ENCODE results near the gene KCP.

The KCP gene

GRCh38 chr7:128838981-128839731 lies 71.4 kb downstream of the KCP start:
- no peak for DNase-seq (ENCODE audit: low read depth)

- DNase-seq (ENCODE audit: low read depth): no peak
Observed at GRCh38 chr7:128838109-128838779, 72.3 kb downstream of the KCP start.

GRCh38 chr7:128837521-128837921 lies 73.0 kb downstream of the KCP start:
- DNase-seq (ENCODE audit: low read depth): no peak

- DNase-seq (ENCODE audit: low read depth): no peak
Observed at GRCh38 chr7:128836729-128837348, 73.7 kb downstream of the KCP start.

- DNase-seq (ENCODE audit: low read depth): no peak
Observed at GRCh38 chr7:128835790-128836641, 74.5 kb downstream of the KCP start.

GRCh38 chr7:128835231-128835751 lies 75.2 kb downstream of the KCP start:
- DNase-seq (ENCODE audit: low read depth): no peak

GRCh38 chr7:128833946-128834325 lies 76.6 kb downstream of the KCP start:
- no peak for DNase-seq (ENCODE audit: low read depth)

GRCh38 chr7:128833148-128833945 lies 77.2 kb downstream of the KCP start:
- peak; percentile 65 for DNase-seq (ENCODE audit: low read depth)

GRCh38 chr7:128832880-128833147 lies 77.7 kb downstream of the KCP start:
- no peak for DNase-seq (ENCODE audit: low read depth)

- no peak for DNase-seq (ENCODE audit: low read depth)
Observed at GRCh38 chr7:128831994-128832879, 78.3 kb downstream of the KCP start.

- DNase-seq (ENCODE audit: low read depth): no peak
Observed at GRCh38 chr7:128831178-128831993, 79.1 kb downstream of the KCP start.

GRCh38 chr7:128830231-128831177 lies 80.0 kb downstream of the KCP start, which contains the start of gene FLNC:
FLNC (plus strand) TSS chr7:128830406; CDS start chr7:128830638, 232 bp downstream.
- no peak for DNase-seq (ENCODE audit: low read depth)

- no peak for DNase-seq (ENCODE audit: low read depth)
Observed at GRCh38 chr7:128829391-128830166, 80.9 kb downstream of the KCP start.

GRCh38 chr7:128827971-128828711 lies 82.4 kb downstream of the KCP start:
- DNase-seq (ENCODE audit: low read depth): no peak

GRCh38 chr7:128827248-128827958 lies 83.1 kb downstream of the KCP start:
- peak; percentile 65 for DNase-seq (ENCODE audit: low read depth)

- DNase-seq (ENCODE audit: low read depth): no peak
Observed at GRCh38 chr7:128826916-128827247, 83.6 kb downstream of the KCP start.
